ENCODE measurements around the gene HSPA1B. TPM values are rescaled to one million over a fixed set of nuclear protein-coding genes. Genes with fewer than 3 reads are reported as not detected.
"Not testable (repeated sequence)": the region's sequence is repeated elsewhere in the genome, so short reads cannot be mapped to it uniquely, and the experiment has no call there.

Gene HSPA1B
- polyA plus RNA-seq, 2 of the 4 experiments (the other 2 are of a cell fraction): 70.6 to 125 TPM

- FAIRE-seq (no peak), ATAC-seq (no peak), DNase-seq (ENCODE audit: low read depth in 1 of 2, low spot score in 1 of 2) (no peak)
- 87% methylated on average over 3 of the region's 3 CpGs for WGBS (ENCODE audit: missing lambda C conversion rate)
- TF ChIP-seq MYC (IDR thresholded peaks at IDR 0.05; ENCODE audit: borderline replicate concordance, low read length) (no peak), BHLHE40 (IDR thresholded peaks at IDR 0.05; ENCODE audit: low read depth, low read length) (no peak), TFCP2L1 (CRISPR knock-in tag; IDR thresholded peaks at IDR 0.05) (no peak)
- Histone ChIP-seq H3K4me1 (peaks cover 23% of the 10 kb centered on the region; the same call in 2 of the 3 replicates), H3K27ac (no peak overlapping the region), H3K9me3 (no peaks in the 10 kb centered on the region), H3K4me2 (no peak overlapping the region), H3K4me3 (no peak overlapping the region)
- CTCF ChIA-PET: interaction anchor here (1.0 to 2.8 kb wide), 11 partner anchors 11 to 73 kb away, joined by 3 to 18 read pairs (median 7); partner anchors contain the start of genes CLIC1, DDAH2 and LSM2
- POLR2A ChIA-PET: interaction anchor here (1.4 to 1.9 kb wide), 3 partner anchors 23 to 53 kb away, joined by 3 to 8 read pairs (median 6); partner anchors contain the start of genes HSPA1A, HSPA1B and HSPA1L
These were observed 35.5 kb upstream of the HSPA1B start for GRCh38 chr6:31792090-31792374.

GRCh38 chr6:31792761-31793171 is 34.8 kb upstream of the HSPA1B start:
- ChIA-PET CTCF (interaction anchor here (1.0 to 2.8 kb wide), 4 partner anchors 8 to 22 kb away, joined by 3 to 17 read pairs (median 6); partner anchors contain the start of gene LSM2), POLR2A (interaction anchor here (1.6 to 1.9 kb wide), 2 partner anchors 23 to 54 kb away, joined by 3 to 8 read pairs; partner anchors contain the start of genes HSPA1A and HSPA1L)
- FAIRE-seq (no peak), DNase-seq (ENCODE audit: low read depth in 1 of 2, low spot score in 1 of 2) (peak in 1 of 2 experiments; percentile 27), ATAC-seq (no peak)
- Histone ChIP-seq H3K4me3 (no peak overlapping the region), H3K9me3 (no peaks in the 10 kb centered on the region), H3K27ac (peak overlapping the region in 1 of 2 experiments; percentile 58; a peak in 3 of 6 replicates), H3K4me2 (no peak overlapping the region), H3K4me1 (peaks cover 23% of the 10 kb centered on the region; the same call in 2 of the 3 replicates)
- WGBS (ENCODE audit: missing lambda C conversion rate): 82% methylated on average over 8 of the region's 12 CpGs
- TF ChIP-seq BHLHE40 (IDR thresholded peaks at IDR 0.05; ENCODE audit: low read depth, low read length) (no peak), FOXS1 (CRISPR knock-in tag; IDR thresholded peaks at IDR 0.05) (no peak), CBX8 (IDR thresholded peaks at IDR 0.05) (no peak), ZFP36 (IDR thresholded peaks at IDR 0.05; ENCODE audit: borderline replicate concordance, partially characterized antibody) (no peak), FOSL2 (IDR thresholded peaks at IDR 0.05) (no peak), FOSL2 (CRISPR knock-in tag; IDR thresholded peaks at IDR 0.05) (0 out of 2 replicates have a peak, but pooled peaks have one; percentile 5), ELK1 (IDR thresholded peaks at IDR 0.05; ENCODE audit: low read depth, low read length) (no peak)

GRCh38 chr6:31793927-31794245 is 33.7 kb upstream of the HSPA1B start:
- ChIA-PET POLR2A (interaction anchor here (0.7 kb wide), 1 partner anchor 66 kb away, joined by 5 read pairs; no protein-coding TSS in a partner anchor), CTCF (interaction anchor here (0.6 kb wide), 1 partner anchor 70 kb away, joined by 3 read pairs; no protein-coding TSS in a partner anchor)
- Histone ChIP-seq H3K27ac (peak overlapping the region; percentile 94 to 97; a peak in 5 of 6 replicates), H3K4me2 (peak overlapping the region; percentile 95), H3K4me3 (peak overlapping the region; percentile 97; the same call in 2 of the 3 replicates), H3K4me1 (peaks cover 23% of the 10 kb centered on the region; the same call in 2 of the 3 replicates)
- 89% methylated on average over 6 of the region's 6 CpGs for WGBS (ENCODE audit: missing lambda C conversion rate)
- not testable (repeated sequence) for ATAC-seq; FAIRE-seq; H3K9me3 ChIP-seq; DNase-seq (ENCODE audit: low read depth in 1 of 2, low spot score in 1 of 2)

GRCh38 chr6:31794294-31794865 is 33.2 kb upstream of the HSPA1B start:
- Histone ChIP-seq H3K4me2 (peak overlapping the region; percentile 95), H3K27ac (peak overlapping the region; percentile 94 to 97), H3K4me1 (peaks cover 23% of the 10 kb centered on the region; the same call in 2 of the 3 replicates), H3K9me3 (no peaks in the 10 kb centered on the region), H3K4me3 (peak overlapping the region; percentile 97)
- CTCF ChIA-PET: interaction anchor here (0.6 to 3.3 kb wide), 6 partner anchors 9 to 150 kb away, joined by 3 to 27 read pairs (median 6); partner anchors contain the start of genes CLIC1 and LSM2
- TF ChIP-seq NR3C1 (IDR thresholded peaks at IDR 0.05): no peak
- no peak for TF ChIP-seq POLR2A (IDR thresholded peaks at IDR 0.05; ENCODE audit: low read length)
- WGBS (ENCODE audit: missing lambda C conversion rate): 7% methylated on average over 5 of the region's 7 CpGs
- FAIRE-seq: no peak
- DNase-seq (ENCODE audit: low read depth in 1 of 2, low spot score in 1 of 2): no peak
- peak in 1 of 2 experiments; percentile 23; a peak in 2 of 6 replicates for ATAC-seq
- POLR2A ChIA-PET: interaction anchor here (0.6 to 1.8 kb wide), 5 partner anchors 13 to 36 kb away, joined by 5 to 19 read pairs (median 6); partner anchors contain the start of genes HSPA1A, HSPA1B, HSPA1L and LSM2

- Histone ChIP-seq H3K4me2 (peak overlapping the region; percentile 95), H3K4me3 (peak overlapping the region; percentile 97), H3K9me3 (no peaks in the 10 kb centered on the region), H3K4me1 (peaks cover 23% of the 10 kb centered on the region; the same call in 2 of the 3 replicates), H3K27ac (peak overlapping the region; percentile 94 to 97)
- under 1% methylated on average over 25 of the region's 44 CpGs for WGBS (ENCODE audit: missing lambda C conversion rate)
- TF ChIP-seq RNF2 (IDR thresholded peaks at IDR 0.05; ENCODE audit: borderline replicate concordance, low read depth) (no peak), PHF8 (IDR thresholded peaks at IDR 0.05; ENCODE audit: borderline replicate concordance, low read depth) (peak; percentile 27; the same call in 1 of the 2 replicates)
- CTCF ChIA-PET: interaction anchor here (0.6 to 3.8 kb wide), 17 partner anchors 9 to 150 kb away, joined by 3 to 27 read pairs (median 6); partner anchors contain the start of genes CLIC1, HSPA1A, HSPA1B and HSPA1L
- no peak for FAIRE-seq
- peak; percentile 63 to 76 for ATAC-seq
- peak in 1 of 2 experiments; percentile 25 for DNase-seq (ENCODE audit: low read depth in 1 of 2, low spot score in 1 of 2)
- POLR2A ChIA-PET: interaction anchor here (0.6 to 2.6 kb wide), 7 partner anchors 12 to 35 kb away, joined by 5 to 28 read pairs (median 9); partner anchors contain the start of genes HSPA1A, HSPA1B, HSPA1L and LSM2
These were observed 32.5 kb upstream of the HSPA1B start for GRCh38 chr6:31794866-31795615.

Measured in A549 (cell line).